ENCODE measurements around the gene YAF2. TPM values are rescaled to one million over a fixed set of nuclear protein-coding genes. Genes with fewer than 3 reads are reported as not detected.

YAF2 gene
- total RNA-seq, 1 experiment from 2014 or later = 27.6 TPM

DNA sequence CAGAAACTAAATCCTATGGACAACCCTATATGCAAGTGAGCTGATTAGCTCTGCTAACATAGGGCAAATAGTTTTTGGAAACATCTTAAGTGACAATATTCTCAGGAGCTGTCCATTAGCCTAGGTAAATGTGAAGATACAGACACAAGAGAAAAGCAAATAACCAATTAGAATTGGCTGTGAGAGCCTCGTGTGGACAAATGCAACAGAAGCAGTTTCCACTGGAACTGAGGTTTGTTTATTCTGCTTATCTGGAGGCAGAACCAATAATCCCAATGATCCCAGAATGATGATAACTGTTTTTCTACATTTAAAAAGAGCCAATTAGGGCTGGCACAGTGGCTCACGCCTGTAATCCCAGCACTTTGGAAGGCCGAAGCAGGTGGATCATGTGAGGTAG lies 43.2 kb upstream of the YAF2 start:
- H3K36me3 ChIP-seq (ENCODE audit: control insufficient read depth, insufficient read depth, low read length) = no peaks in the 10 kb centered on the region
- POLR2A ChIA-PET = no interaction called here
- TF ChIP-seq, protein P1, sequence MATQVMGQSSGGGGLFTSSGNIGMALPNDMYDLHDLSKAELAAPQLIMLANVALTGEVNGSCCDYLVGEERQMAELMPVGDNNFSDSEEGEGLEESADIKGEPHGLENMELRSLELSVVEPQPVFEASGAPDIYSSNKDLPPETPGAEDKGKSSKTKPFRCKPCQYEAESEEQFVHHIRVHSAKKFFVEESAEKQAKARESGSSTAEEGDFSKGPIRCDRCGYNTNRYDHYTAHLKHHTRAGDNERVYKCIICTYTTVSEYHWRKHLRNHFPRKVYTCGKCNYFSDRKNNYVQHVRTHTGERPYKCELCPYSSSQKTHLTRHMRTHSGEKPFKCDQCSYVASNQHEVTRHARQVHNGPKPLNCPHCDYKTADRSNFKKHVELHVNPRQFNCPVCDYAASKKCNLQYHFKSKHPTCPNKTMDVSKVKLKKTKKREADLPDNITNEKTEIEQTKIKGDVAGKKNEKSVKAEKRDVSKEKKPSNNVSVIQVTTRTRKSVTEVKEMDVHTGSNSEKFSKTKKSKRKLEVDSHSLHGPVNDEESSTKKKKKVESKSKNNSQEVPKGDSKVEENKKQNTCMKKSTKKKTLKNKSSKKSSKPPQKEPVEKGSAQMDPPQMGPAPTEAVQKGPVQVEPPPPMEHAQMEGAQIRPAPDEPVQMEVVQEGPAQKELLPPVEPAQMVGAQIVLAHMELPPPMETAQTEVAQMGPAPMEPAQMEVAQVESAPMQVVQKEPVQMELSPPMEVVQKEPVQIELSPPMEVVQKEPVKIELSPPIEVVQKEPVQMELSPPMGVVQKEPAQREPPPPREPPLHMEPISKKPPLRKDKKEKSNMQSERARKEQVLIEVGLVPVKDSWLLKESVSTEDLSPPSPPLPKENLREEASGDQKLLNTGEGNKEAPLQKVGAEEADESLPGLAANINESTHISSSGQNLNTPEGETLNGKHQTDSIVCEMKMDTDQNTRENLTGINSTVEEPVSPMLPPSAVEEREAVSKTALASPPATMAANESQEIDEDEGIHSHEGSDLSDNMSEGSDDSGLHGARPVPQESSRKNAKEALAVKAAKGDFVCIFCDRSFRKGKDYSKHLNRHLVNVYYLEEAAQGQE (IDR thresholded peaks at IDR 0.05; ENCODE audit: insufficient read depth in 1 of 2, low read depth in 2 of 2, low read length in 1 of 2) = no peak
- no peak for TF ChIP-seq SIN3A (IDR thresholded peaks at IDR 0.05; ENCODE audit: borderline replicate concordance, insufficient read depth, low read depth, low read length)
- TF ChIP-seq POLR2AphosphoS5 (IDR thresholded peaks at IDR 0.05; ENCODE audit: low read depth, low read length) = no peak
- TF ChIP-seq TCF7L2 (IDR thresholded peaks at IDR 0.05; ENCODE audit: low read depth, low read length) = no peak
- TF ChIP-seq, protein P2, sequence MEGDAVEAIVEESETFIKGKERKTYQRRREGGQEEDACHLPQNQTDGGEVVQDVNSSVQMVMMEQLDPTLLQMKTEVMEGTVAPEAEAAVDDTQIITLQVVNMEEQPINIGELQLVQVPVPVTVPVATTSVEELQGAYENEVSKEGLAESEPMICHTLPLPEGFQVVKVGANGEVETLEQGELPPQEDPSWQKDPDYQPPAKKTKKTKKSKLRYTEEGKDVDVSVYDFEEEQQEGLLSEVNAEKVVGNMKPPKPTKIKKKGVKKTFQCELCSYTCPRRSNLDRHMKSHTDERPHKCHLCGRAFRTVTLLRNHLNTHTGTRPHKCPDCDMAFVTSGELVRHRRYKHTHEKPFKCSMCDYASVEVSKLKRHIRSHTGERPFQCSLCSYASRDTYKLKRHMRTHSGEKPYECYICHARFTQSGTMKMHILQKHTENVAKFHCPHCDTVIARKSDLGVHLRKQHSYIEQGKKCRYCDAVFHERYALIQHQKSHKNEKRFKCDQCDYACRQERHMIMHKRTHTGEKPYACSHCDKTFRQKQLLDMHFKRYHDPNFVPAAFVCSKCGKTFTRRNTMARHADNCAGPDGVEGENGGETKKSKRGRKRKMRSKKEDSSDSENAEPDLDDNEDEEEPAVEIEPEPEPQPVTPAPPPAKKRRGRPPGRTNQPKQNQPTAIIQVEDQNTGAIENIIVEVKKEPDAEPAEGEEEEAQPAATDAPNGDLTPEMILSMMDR (IDR thresholded peaks at IDR 0.05) = no peak
- intact Hi-C loops (cut with micrococcal nuclease; ENCODE audit: unreplicated experiment) = no loop called here
- no peak overlapping the region for H3K27ac ChIP-seq (ENCODE audit: low read length)
- H3K4me3 ChIP-seq (ENCODE audit: low read depth in 2 of 2, low read length in 2 of 2) = no peak overlapping the region
- ATAC-seq (no peak), DNase-seq (ENCODE audit: low read depth, low spot score) (no peak)
- no TSS peak for BruUV-seq (replicated peaks)
- in situ Hi-C loops (cut with HindIII; ENCODE audit: low pct_unique_long_range_greater_than_20kb, low sequenced_read_pairs) = no loop called here
- no peaks in the 10 kb centered on the region for H3K4me1 ChIP-seq (ENCODE audit: control insufficient read depth, insufficient read depth, low read length)
- no peaks in the 10 kb centered on the region for H3K9me3 ChIP-seq (ENCODE audit: control insufficient read depth, insufficient read depth, low read depth, low read length)
- CTCF ChIA-PET = no interaction called here
- H3K27me3 ChIP-seq (ENCODE audit: control insufficient read depth, insufficient read depth, low read length) = peaks cover 12% of the 10 kb centered on the region

DNA sequence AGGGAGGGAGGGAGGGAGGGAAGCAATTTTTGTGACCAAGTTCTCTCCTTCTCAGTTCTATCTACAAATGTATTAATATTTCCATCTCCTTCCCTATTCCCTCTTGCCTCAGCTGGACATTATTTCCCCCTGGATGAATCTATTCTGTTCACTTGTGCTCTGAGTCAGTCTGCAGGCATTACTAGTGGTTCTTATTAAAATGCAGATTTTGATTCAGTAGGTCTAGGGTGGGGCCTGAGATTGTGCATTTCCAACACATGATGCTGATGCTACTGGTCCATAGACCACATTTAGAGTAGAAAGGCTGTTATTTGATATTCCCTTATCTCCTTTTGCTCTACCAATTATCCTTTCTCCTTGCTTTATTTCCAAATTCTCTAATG lies 40.1 kb upstream of the YAF2 start:
- intact Hi-C loops (cut with micrococcal nuclease; ENCODE audit: unreplicated experiment) = no loop called here
- Histone ChIP-seq H3K27me3 (ENCODE audit: control insufficient read depth, insufficient read depth, low read length) (peaks cover 8% of the 10 kb centered on the region), H3K4me3 (ENCODE audit: low read depth in 2 of 2, low read length in 2 of 2) (no peak overlapping the region), H3K9me3 (ENCODE audit: control insufficient read depth, insufficient read depth, low read depth, low read length) (no peaks in the 10 kb centered on the region), H3K27ac (ENCODE audit: low read length) (no peak overlapping the region), H3K36me3 (ENCODE audit: control insufficient read depth, insufficient read depth, low read length) (no peaks in the 10 kb centered on the region), H3K4me1 (ENCODE audit: control insufficient read depth, insufficient read depth, low read length) (no peaks in the 10 kb centered on the region)
- no TSS peak for BruUV-seq (replicated peaks)
- CTCF ChIA-PET = no interaction called here
- TF ChIP-seq, protein P1 (IDR thresholded peaks at IDR 0.05; ENCODE audit: insufficient read depth in 1 of 2, low read depth in 2 of 2, low read length in 1 of 2) = no peak
- TF ChIP-seq SIN3A (IDR thresholded peaks at IDR 0.05; ENCODE audit: borderline replicate concordance, insufficient read depth, low read depth, low read length) = no peak
- TF ChIP-seq POLR2AphosphoS5 (IDR thresholded peaks at IDR 0.05; ENCODE audit: low read depth, low read length) = no peak
- no peak for TF ChIP-seq TCF7L2 (IDR thresholded peaks at IDR 0.05; ENCODE audit: low read depth, low read length)
- no peak for ATAC-seq
- POLR2A ChIA-PET = no interaction called here
- DNase-seq (ENCODE audit: low read depth, low spot score) = no peak
- in situ Hi-C loops (cut with HindIII; ENCODE audit: low pct_unique_long_range_greater_than_20kb, low sequenced_read_pairs) = no loop called here

Measured in Panc1 (cell line).